Lung (tissue), 12 donors: ENCODE data around the gene CASP7. TPM values are rescaled to one million over a fixed set of nuclear protein-coding genes. Genes with fewer than 3 reads are reported as not detected.

Experiments used
- ATAC-seq: fragments of 200-7000 bp; cut with Tn5 transposase; one replicate; pipeline ENCODE4 v1.9.1; 2020; ENCODE audit warnings: moderate number of reproducible peaks; ENCODE audit not compliant: insufficient read depth, low FRiP score
- DNase-seq, 3 donors: peaks; one replicate each; pipeline ENCODE4 v3.0.0-alpha.2; 2013 to 2017
- H3K27ac ChIP-seq, 2 donors: one replicate each; pipeline ENCODE4 v1.5.1; 2013; ENCODE audit warnings: mild to moderate bottlenecking in 2 of 2, moderate library complexity in 2 of 2, control low read depth in 1 of 2, inconsistent platforms in 1 of 2, low read depth in 1 of 2, low read length in 1 of 2
- H3K27me3 ChIP-seq, 3 donors: one replicate each; pipeline ENCODE4 v1.5.1; 2013; ENCODE audit warnings: low read length in 2 of 3; ENCODE audit not compliant: control insufficient read depth in 3 of 3, insufficient read depth in 3 of 3
- H3K36me3 ChIP-seq, 4 donors: one replicate each; pipeline ENCODE4 v1.5.1; 2013; ENCODE audit warnings: low read length in 4 of 4, mild to moderate bottlenecking in 1 of 4, moderate library complexity in 1 of 4; ENCODE audit not compliant: control insufficient read depth in 4 of 4, insufficient read depth in 4 of 4
- H3K4me1 ChIP-seq, 5 donors: one replicate each; pipeline ENCODE4 v1.5.1; 2013; ENCODE audit warnings: low read length in 5 of 5, mild to moderate bottlenecking in 2 of 5, moderate library complexity in 1 of 5; ENCODE audit not compliant: control insufficient read depth in 5 of 5, insufficient read depth in 5 of 5
- H3K4me3 ChIP-seq: one replicate; pipeline ENCODE4 v1.5.1; 2013; ENCODE audit warnings: mild to moderate bottlenecking, control low read depth, moderate library complexity
- H3K9ac ChIP-seq, 2 donors: one replicate each; pipeline ENCODE4 v1.5.1; 2013; ENCODE audit warnings: low read length in 2 of 2, control low read depth in 1 of 2; ENCODE audit not compliant: insufficient read depth in 1 of 2
- H3K9me3 ChIP-seq, 4 donors: one replicate each; pipeline ENCODE4 v1.5.1; 2013; ENCODE audit warnings: low read length in 3 of 4, mild to moderate bottlenecking in 1 of 4, moderate library complexity in 1 of 4; ENCODE audit not compliant: control insufficient read depth in 4 of 4, insufficient read depth in 3 of 4
- CTCF ChIP-seq: IDR thresholded peaks from 2 replicates; pipeline ENCODE4 v1.5.1; 2012; ENCODE audit warnings: mild to moderate bottlenecking; ENCODE audit errors: control extremely low read depth, extremely low read depth
- WGBS, 2 donors: extraction: QIAGEN DNeasy Blood & Tissue Kit; methylation state at CpG; one replicate each; pipeline ENCODE4 v1.1.7; 2013; 5-methylcytosine and 5-hydroxymethylcytosine counted together
- polyA plus RNA-seq, 2 donors: library from polyadenylated mRNA; stranded (reverse); fragments of 200-250 nt; gene quantifications; one replicate each; pipeline ENCODE4 v1.2.1, GENCODE V29; 2013
- total RNA-seq, 2 donors: library from RNA; depleted of rRNA in 1 of 2; stranded (reverse); fragments of >200 nt in 1 of 2; gene quantifications; one replicate each; pipeline ENCODE4 v1.2.1, GENCODE V29; 2014 to 2021
- donor health status: control.
- donor health status: control.
- donor health status: Bipolar disorder and iron deficiency.
- donor health status: healthy.
- donor health status: DM: yes; HTN: yes; CAD: no.

Gene CASP7
- total and polyA plus RNA-seq, 4 donors: 15.4 to 48.2 (median 26.6) TPM

- H3K4me3 ChIP-seq: no peak overlapping the region
- H3K9me3 ChIP-seq: peaks cover 0 to 5% (median 0%) of the 10 kb centered on the region in 4 donors
- H3K9ac ChIP-seq: no peak overlapping the region
- no peaks in the 10 kb centered on the region for H3K36me3 ChIP-seq
- TF ChIP-seq CTCF: no peak
- 35 to 57% methylated on average over 5 of the region's 5 CpGs for WGBS, 2 donors
- ATAC-seq (no peak), DNase-seq (no peak)
- H3K27ac ChIP-seq: no peak overlapping the region
- peaks cover 0 to 2% (median 0%) of the 10 kb centered on the region in 3 donors for H3K27me3 ChIP-seq
- no peaks in the 10 kb centered on the region for H3K4me1 ChIP-seq
Measured at GRCh38 chr10:113666682-113667252, 12.9 kb upstream of the CASP7 start.

GRCh38 chr10:113680190-113681111 is 739 bp downstream of the CASP7 start:
- H3K9me3 ChIP-seq: peaks cover 0 to 4% (median 3%) of the 10 kb centered on the region in 4 donors
- peaks cover 0 to 15% (median 11%) of the 10 kb centered on the region in 5 donors for H3K4me1 ChIP-seq
- TF ChIP-seq CTCF: no peak
- 2 to 4% methylated on average over 28 of the region's 28 CpGs for WGBS, 2 donors
- peak overlapping the region; percentile 90 to 93 for H3K9ac ChIP-seq
- peak overlapping the region; percentile 94 for H3K4me3 ChIP-seq
- no peaks in the 10 kb centered on the region for H3K27me3 ChIP-seq
- DNase-seq: peak; percentile 33 to 73 (median 69)
- H3K27ac ChIP-seq: peak overlapping the region; percentile 94 to 98
- ATAC-seq: peak; percentile 29
- H3K36me3 ChIP-seq: peaks cover 0 to 11% (median 5%) of the 10 kb centered on the region in 4 donors

- WGBS, 2 donors: 60 to 74% methylated on average over 5 of the region's 5 CpGs
- no peak for TF ChIP-seq CTCF
- H3K36me3 ChIP-seq: peaks cover 0 to 11% (median 5%) of the 10 kb centered on the region in 4 donors
- H3K27me3 ChIP-seq: no peaks in the 10 kb centered on the region
- ATAC-seq (no peak), DNase-seq (peak in 1 of 3 donors; percentile 11)
- no peak overlapping the region for H3K4me3 ChIP-seq
- H3K9me3 ChIP-seq: peaks cover 0 to 4% (median 3%) of the 10 kb centered on the region in 4 donors
- H3K9ac ChIP-seq: peak overlapping the region in 1 of 2 donors; percentile 90
- no peak overlapping the region for H3K27ac ChIP-seq
- peaks cover 0 to 15% (median 11%) of the 10 kb centered on the region in 5 donors for H3K4me1 ChIP-seq
Measured at GRCh38 chr10:113681533-113682470, 2.1 kb downstream of the CASP7 start.
